Measurements from ENCODE around the gene ANXA7.

ANXA7 gene

GRCh38 chr10:73358331-73359279 lies 55.3 kb downstream of the ANXA7 start, which contains the start of gene CFAP70:
CFAP70 (minus strand) TSS chr10:73358864; CDS start chr10:73354796, 4,068 bp downstream.
- H3K4me3 ChIP-seq (ENCODE audit: low read depth, low read length) = peak within 1 kb of the TSS; percentile 68
- TF ChIP-seq MYC (IDR thresholded peaks at IDR 0.05; ENCODE audit: low read depth, low read length) (no peak), MAX (IDR thresholded peaks at IDR 0.05; ENCODE audit: low read depth, low read length) (no peak), CTCF (IDR thresholded peaks at IDR 0.05; ENCODE audit: low read depth, low read length) (no peak), POLR2A (IDR thresholded peaks at IDR 0.05; ENCODE audit: extremely low read depth, insufficient read length) (no peak)
- DNase-seq (ENCODE audit: low read depth) = peak; percentile 92

- DNase-seq (ENCODE audit: low read depth) = no peak
- H3K4me3 ChIP-seq (ENCODE audit: low read depth, low read length) = peak overlapping the region; percentile 68
- TF ChIP-seq POLR2A (IDR thresholded peaks at IDR 0.05; ENCODE audit: extremely low read depth, insufficient read length) = no peak
- no peak for TF ChIP-seq CTCF (IDR thresholded peaks at IDR 0.05; ENCODE audit: low read depth, low read length)
- no peak for TF ChIP-seq MYC (IDR thresholded peaks at IDR 0.05; ENCODE audit: low read depth, low read length)
- TF ChIP-seq MAX (IDR thresholded peaks at IDR 0.05; ENCODE audit: low read depth, low read length) = no peak
Observed at GRCh38 chr10:73357821-73358220, 56.0 kb downstream of the ANXA7 start.

- DNase-seq (ENCODE audit: low read depth) = no peak
- no peak overlapping the region for H3K4me3 ChIP-seq (ENCODE audit: low read depth, low read length)
- TF ChIP-seq MYC (IDR thresholded peaks at IDR 0.05; ENCODE audit: low read depth, low read length) (no peak), CTCF (IDR thresholded peaks at IDR 0.05; ENCODE audit: low read depth, low read length) (no peak), POLR2A (IDR thresholded peaks at IDR 0.05; ENCODE audit: extremely low read depth, insufficient read length) (no peak), MAX (IDR thresholded peaks at IDR 0.05; ENCODE audit: low read depth, low read length) (no peak)
Observed at GRCh38 chr10:73357166-73357565, 56.7 kb downstream of the ANXA7 start.

GRCh38 chr10:73344269-73344668 lies 69.6 kb downstream of the ANXA7 start:
- TF ChIP-seq CTCF (IDR thresholded peaks at IDR 0.05; ENCODE audit: low read depth, low read length) (no peak), MAX (IDR thresholded peaks at IDR 0.05; ENCODE audit: low read depth, low read length) (no peak)
- DNase-seq (ENCODE audit: low read depth) = no peak

GRCh38 chr10:73340121-73340520 lies 73.7 kb downstream of the ANXA7 start:
- no peak overlapping the region for H3K4me3 ChIP-seq (ENCODE audit: low read depth, low read length)
- peak; percentile 16 for DNase-seq (ENCODE audit: low read depth)
- TF ChIP-seq POLR2A (IDR thresholded peaks at IDR 0.05; ENCODE audit: extremely low read depth, insufficient read length) = no peak
- no peak for TF ChIP-seq CTCF (IDR thresholded peaks at IDR 0.05; ENCODE audit: low read depth, low read length)
- no peak for TF ChIP-seq MYC (IDR thresholded peaks at IDR 0.05; ENCODE audit: low read depth, low read length)
- TF ChIP-seq MAX (IDR thresholded peaks at IDR 0.05; ENCODE audit: low read depth, low read length) = no peak

More at GRCh38 chr10:73344269-73344668, 69.6 kb downstream of the ANXA7 start:
- H3K4me3 ChIP-seq (ENCODE audit: low read depth, low read length) = no peak overlapping the region
